ENCODE results near the gene KRTAP10-8.

DNA sequence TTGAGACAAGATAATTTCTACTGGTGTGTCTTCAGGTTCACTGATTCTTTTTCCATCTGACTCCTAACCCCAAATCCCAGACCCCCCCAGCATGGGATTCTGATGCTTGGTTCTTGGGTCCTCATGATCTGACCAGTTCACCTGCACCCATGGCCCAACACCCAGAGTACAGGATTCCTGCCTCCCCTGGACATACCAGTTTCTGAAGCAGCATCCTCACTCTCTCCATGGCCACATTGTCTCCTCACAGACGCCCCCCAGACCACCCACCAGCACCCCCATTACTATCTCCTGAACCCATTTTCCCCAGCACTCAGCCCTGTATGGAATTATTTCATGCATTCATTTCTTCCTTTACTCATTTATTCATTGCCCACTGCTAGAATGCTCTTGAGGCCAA is 45.0 kb downstream of the KRTAP10-8 start:
- TF ChIP-seq, protein P1, sequence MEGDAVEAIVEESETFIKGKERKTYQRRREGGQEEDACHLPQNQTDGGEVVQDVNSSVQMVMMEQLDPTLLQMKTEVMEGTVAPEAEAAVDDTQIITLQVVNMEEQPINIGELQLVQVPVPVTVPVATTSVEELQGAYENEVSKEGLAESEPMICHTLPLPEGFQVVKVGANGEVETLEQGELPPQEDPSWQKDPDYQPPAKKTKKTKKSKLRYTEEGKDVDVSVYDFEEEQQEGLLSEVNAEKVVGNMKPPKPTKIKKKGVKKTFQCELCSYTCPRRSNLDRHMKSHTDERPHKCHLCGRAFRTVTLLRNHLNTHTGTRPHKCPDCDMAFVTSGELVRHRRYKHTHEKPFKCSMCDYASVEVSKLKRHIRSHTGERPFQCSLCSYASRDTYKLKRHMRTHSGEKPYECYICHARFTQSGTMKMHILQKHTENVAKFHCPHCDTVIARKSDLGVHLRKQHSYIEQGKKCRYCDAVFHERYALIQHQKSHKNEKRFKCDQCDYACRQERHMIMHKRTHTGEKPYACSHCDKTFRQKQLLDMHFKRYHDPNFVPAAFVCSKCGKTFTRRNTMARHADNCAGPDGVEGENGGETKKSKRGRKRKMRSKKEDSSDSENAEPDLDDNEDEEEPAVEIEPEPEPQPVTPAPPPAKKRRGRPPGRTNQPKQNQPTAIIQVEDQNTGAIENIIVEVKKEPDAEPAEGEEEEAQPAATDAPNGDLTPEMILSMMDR (IDR thresholded peaks at IDR 0.05): no peak
- TF ChIP-seq POLR2AphosphoS5 (IDR thresholded peaks at IDR 0.05) (no peak), POLR2A (IDR thresholded peaks at IDR 0.05) (no peak), EP300 (IDR thresholded peaks at IDR 0.05) (no peak)
